HepG2 (cell line): ENCODE measurements around the gene CFAP46. TPM values are rescaled to one million over a fixed set of nuclear protein-coding genes. Genes with fewer than 3 reads are reported as not detected.

Experiments used
- ATAC-seq: fragments of 200-7000 bp; cut with Tn5 transposase; 3 replicates; pipeline ENCODE4 v1.9.1; 2020; ENCODE audit warnings: mild to moderate bottlenecking, moderate library complexity
- BruUV-seq: library from RNA; stranded (reverse); fragments of 400-500 nt; replicated peaks from 2 replicates; lab custom pipeline; 2021; lab: Mats Ljungman, UMichigan
- CTCF ChIA-PET: fragments of 300-600 bp; formaldehyde crosslinking; extraction: SDS; loops from one replicate; lab custom pipeline; 2021; ENCODE audit warnings: low total read pairs, inconsistent platforms, low intra/inter-chr PET ratio; lab: Yijun Ruan, JAX
- POLR2A ChIA-PET: fragments of 350-600 bp; sonication (Branson Sonifier 250); formaldehyde crosslinking; loops from one replicate; lab custom pipeline; 2020; ENCODE audit warnings: antibody characterized with exemption, inconsistent platforms; lab: Yijun Ruan, JAX
- DNase-seq: peaks from one replicate; pipeline ENCODE4 v3.0.0-alpha.2; 2015; ENCODE audit warnings: low spot score
- FAIRE-seq: peaks from 3 replicates; lab custom pipeline; 2011; peaks lifted over from hg19 to GRCh38; lab: Jason Lieb, UNC
- H2AFZ ChIP-seq: one replicate; pipeline ENCODE4 v1.6.1; 2011; ENCODE audit warnings: low read length, inconsistent platforms
- H3K27ac ChIP-seq: fragments of 300-600 bp; 3 replicates; pipeline ENCODE4 v1.8.0; 2011; ENCODE audit warnings: mixed run types, mild to moderate bottlenecking, mixed read lengths, low read length, inconsistent platforms; ENCODE audit not compliant: insufficient read depth; ENCODE audit errors: extremely low read length
- H3K27me3 ChIP-seq, 2 experiments: fragments of 200-600 bp in 1 of 2; 2 replicates in 1 of 2; 3 replicates in 1 of 2; pipeline versions ENCODE4 v1.6.0 to v1.8.0; 2011; ENCODE audit warnings: low read length in 2 of 2, mild to moderate bottlenecking in 2 of 2, moderate library complexity in 2 of 2, inconsistent platforms in 1 of 2; ENCODE audit not compliant: insufficient read depth in 2 of 2, control insufficient read depth in 1 of 2
- H3K36me3 ChIP-seq, 2 experiments: fragments of 200-600 bp in 1 of 2; replicated peaks in 1 of 2; 2 replicates in 1 of 2; 3 replicates in 1 of 2; pipeline versions ENCODE4 v1.5.1 to v1.8.0; 2011; ENCODE audit warnings: low read length in 2 of 2, inconsistent platforms in 1 of 2; ENCODE audit not compliant: insufficient read depth in 2 of 2, control insufficient read depth in 1 of 2
- H3K4me1 ChIP-seq: 2 replicates; pipeline ENCODE4 v1.5.1; 2012; ENCODE audit warnings: low read length, inconsistent platforms; ENCODE audit not compliant: insufficient read depth
- H3K4me2 ChIP-seq: 2 replicates; pipeline ENCODE4 v1.6.0; 2011; ENCODE audit warnings: low read depth, low read length, inconsistent platforms
- H3K4me3 ChIP-seq, 3 experiments: fragments of 200-600 bp in 1 of 3; sonication (generic), shearing (Covaris generic) in 1 of 3; replicated peaks in 1 of 3; 2 replicates each; pipeline ENCODE4 v1.5.1; 2011 to 2016; ENCODE audit warnings: low read length in 3 of 3, inconsistent platforms in 2 of 3, low read depth in 2 of 3, mild to moderate bottlenecking in 2 of 3, control low read depth in 1 of 3, mixed read lengths in 1 of 3; ENCODE audit not compliant: insufficient read depth in 1 of 3
- H3K79me2 ChIP-seq: one replicate; pipeline ENCODE4 v1.6.1; 2011; ENCODE audit warnings: low read length, inconsistent platforms; ENCODE audit not compliant: insufficient read depth
- H3K9ac ChIP-seq: 2 replicates; pipeline ENCODE4 v1.6.0; 2011; ENCODE audit warnings: mild to moderate bottlenecking, low read depth, low read length, inconsistent platforms; ENCODE audit not compliant: insufficient read depth
- H3K9me3 ChIP-seq: 2 replicates; pipeline ENCODE4 v1.5.1; 2012; ENCODE audit warnings: mild to moderate bottlenecking, low read length
- H4K20me1 ChIP-seq: 2 replicates; pipeline ENCODE4 v1.6.0; 2011; ENCODE audit warnings: inconsistent platforms, mild to moderate bottlenecking, low read length, moderate library complexity; ENCODE audit not compliant: insufficient read depth
- AKNA ChIP-seq: sonication (generic); formaldehyde crosslinking; IDR thresholded peaks from 2 replicates; pipeline ENCODE4 v1.4.0; 2020; ENCODE audit warnings: missing genetic modification reagents, borderline replicate concordance
- BCLAF1 ChIP-seq: fragments of 450-650 bp; IDR thresholded peaks from 2 replicates; pipeline ENCODE4 v1.6.1; 2017; ENCODE audit warnings: mild to moderate bottlenecking
- FOXP1 ChIP-seq, 2 experiments: fragments of 450-650 bp in 1 of 2; IDR thresholded peaks; 2 replicates each; pipeline ENCODE4 v1.6.1; 2017 to 2018; ENCODE audit warnings: antibody characterized with exemption in 1 of 2
- HDAC1 ChIP-seq: sonication (generic); formaldehyde crosslinking; IDR thresholded peaks from 2 replicates; pipeline ENCODE4 v1.5.1; 2020; ENCODE audit warnings: mild to moderate bottlenecking, missing genetic modification reagents
- HNRNPK ChIP-seq: fragments of 200-400 bp; formaldehyde crosslinking; IDR thresholded peaks from 2 replicates; pipeline ENCODE4 v1.6.1; 2018; ENCODE audit warnings: low read length, low read depth, moderate library complexity, mild to moderate bottlenecking; ENCODE audit not compliant: poor library complexity, severe bottlenecking
- KLF6 ChIP-seq: IDR thresholded peaks from 2 replicates; pipeline ENCODE4 v1.8.0; 2016; ENCODE audit warnings: missing biosample characterization, missing genetic modification reagents
- MIER2 ChIP-seq: IDR thresholded peaks from 2 replicates; pipeline ENCODE4 v1.6.1; 2016; ENCODE audit warnings: missing biosample characterization, missing genetic modification reagents
- SMARCC2 ChIP-seq: fragments of 450-650 bp; IDR thresholded peaks from 2 replicates; pipeline ENCODE4 v1.6.1; 2017; ENCODE audit warnings: antibody characterized with exemption, mild to moderate bottlenecking
- TBP ChIP-seq: sonication (generic); formaldehyde crosslinking; IDR thresholded peaks from 2 replicates; pipeline ENCODE4 v1.5.0; 2020; ENCODE audit warnings: missing genetic modification reagents
- ZFP37 ChIP-seq: sonication (generic); formaldehyde crosslinking; IDR thresholded peaks from 2 replicates; pipeline ENCODE4 v1.4.0; 2020; ENCODE audit warnings: missing genetic modification reagents, borderline replicate concordance
- ZNF282 ChIP-seq: fragments of 450-650 bp; IDR thresholded peaks from 2 replicates; pipeline ENCODE4 v1.6.1; 2018; ENCODE audit not compliant: partially characterized antibody
- ZNF543 ChIP-seq: sonication (generic); formaldehyde crosslinking; IDR thresholded peaks from 2 replicates; pipeline ENCODE4 v1.4.0; 2020; ENCODE audit warnings: mild to moderate bottlenecking, missing genetic modification reagents
- ZNF761 ChIP-seq: sonication (generic); formaldehyde crosslinking; conservative IDR thresholded peaks from 2 replicates; pipeline ENCODE4 v1.4.0; 2020; ENCODE audit warnings: mild to moderate bottlenecking, missing genetic modification reagents
- WGBS: methylation state at CpG from one replicate; pipeline ENCODE4 v1.1.6; 2017; ENCODE audit warnings: low lambda C conversion rate; 5-methylcytosine and 5-hydroxymethylcytosine counted together
- in situ Hi-C: cut with HindIII; loops from 2 replicates; pipeline ENCODE4 v1.10.0; 2017; ENCODE audit warnings: low pct_unique_long_range_greater_than_20kb; ENCODE audit not compliant: extremely low pct_ligation_motif_present
- intact Hi-C: fragments of 100-400 bp; cut with micrococcal nuclease; formaldehyde crosslinking; loops from one replicate; pipeline ENCODE4 v1.10.0; 2022; ENCODE audit not compliant: unreplicated experiment
- polyA plus RNA-seq, 8 experiments: library from polyadenylated mRNA; depleted of rRNA in 3 of 8; stranded (reverse) in 7 of 8; unstranded in 1 of 8; fragments of >200 nt; fragmentation: Illumina TruSeq in 4 of 8; extraction: Trizol in 4 of 8; gene quantifications; 2 replicates each; pipeline versions ENCODE4 v1.2.1 to v1.2.3, GENCODE V29; 2011 to 2016; ENCODE audit warnings: low read depth in 4 of 8, missing spikeins in 1 of 8, mixed read lengths in 1 of 8; ENCODE audit not compliant: insufficient read depth in 1 of 8
- total RNA-seq, 5 experiments: library from RNA; depleted of rRNA; stranded (reverse); fragments of >200 nt; fragmentation: Illumina TruSeq; extraction: Trizol; gene quantifications; 2 replicates each; pipeline ENCODE4 v1.2.3, GENCODE V29; 2016; ENCODE audit warnings: low read depth in 1 of 5
- TF ChIP-seq, protein P1 (sequence below): sonication (generic); formaldehyde crosslinking; IDR thresholded peaks from 2 replicates; pipeline ENCODE4 v1.5.0; 2020; ENCODE audit warnings: mild to moderate bottlenecking, missing genetic modification reagents

CFAP46 gene
- total and polyA plus RNA-seq, 2 of the 13 experiments (the other 11 are each of a cell fraction or from before 2014, with no cell fraction given), result 0.24 to 0.84 TPM

- intact Hi-C loops, result loop anchor here (5.0 kb wide), 1 partner anchor 187 kb away; no protein-coding TSS in a partner anchor
- no peak for ATAC-seq
- TF ChIP-seq FOXP1 (IDR thresholded peaks at IDR 0.05), result no peak
- no peak for TF ChIP-seq FOXP1 (CRISPR knock-in tag; IDR thresholded peaks at IDR 0.05)
- TF ChIP-seq ZNF543 (CRISPR knock-in tag), result no peak
- TF ChIP-seq, protein P1, sequence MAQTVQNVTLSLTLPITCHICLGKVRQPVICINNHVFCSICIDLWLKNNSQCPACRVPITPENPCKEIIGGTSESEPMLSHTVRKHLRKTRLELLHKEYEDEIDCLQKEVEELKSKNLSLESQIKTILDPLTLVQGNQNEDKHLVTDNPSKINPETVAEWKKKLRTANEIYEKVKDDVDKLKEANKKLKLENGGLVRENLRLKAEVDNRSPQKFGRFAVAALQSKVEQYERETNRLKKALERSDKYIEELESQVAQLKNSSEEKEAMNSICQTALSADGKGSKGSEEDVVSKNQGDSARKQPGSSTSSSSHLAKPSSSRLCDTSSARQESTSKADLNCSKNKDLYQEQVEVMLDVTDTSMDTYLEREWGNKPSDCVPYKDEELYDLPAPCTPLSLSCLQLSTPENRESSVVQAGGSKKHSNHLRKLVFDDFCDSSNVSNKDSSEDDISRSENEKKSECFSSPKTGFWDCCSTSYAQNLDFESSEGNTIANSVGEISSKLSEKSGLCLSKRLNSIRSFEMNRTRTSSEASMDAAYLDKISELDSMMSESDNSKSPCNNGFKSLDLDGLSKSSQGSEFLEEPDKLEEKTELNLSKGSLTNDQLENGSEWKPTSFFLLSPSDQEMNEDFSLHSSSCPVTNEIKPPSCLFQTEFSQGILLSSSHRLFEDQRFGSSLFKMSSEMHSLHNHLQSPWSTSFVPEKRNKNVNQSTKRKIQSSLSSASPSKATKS (CRISPR knock-in tag), result no peak
- TF ChIP-seq MIER2 (CRISPR knock-in tag), result no peak
- no peak for TF ChIP-seq KLF6 (CRISPR knock-in tag)
- no peak for TF ChIP-seq BCLAF1
- TF ChIP-seq AKNA, result no peak
- no peak for TF ChIP-seq ZNF761 (CRISPR knock-in tag)
- TF ChIP-seq TBP (CRISPR knock-in tag), result no peak
- TF ChIP-seq HDAC1 (CRISPR knock-in tag), result no peak
- no peak for TF ChIP-seq ZNF282
- no peak for TF ChIP-seq HNRNPK
- TF ChIP-seq SMARCC2, result no peak
- TF ChIP-seq ZFP37, result no peak
These were observed 7.4 kb downstream of the CFAP46 start for GRCh38 chr10:132934953-132935352.

More at GRCh38 chr10:132934953-132935352, 7.4 kb downstream of the CFAP46 start:
- in situ Hi-C loops, result no loop called here
- H3K4me3 ChIP-seq, result no peak overlapping the region
- no peaks in the 10 kb centered on the region for H4K20me1 ChIP-seq
- no TSS peak for BruUV-seq
- no peak overlapping the region for H2AFZ ChIP-seq
- ChIA-PET POLR2A (no interaction called here), CTCF (no interaction called here)
- DNase-seq, result no peak
- H3K79me2 ChIP-seq, result no peaks in the 10 kb centered on the region
- peaks cover 5 to 26% of the 10 kb centered on the region in 2 experiments; a peak in 2 of 5 replicates for H3K27me3 ChIP-seq
- no peak overlapping the region for H3K27ac ChIP-seq
- H3K36me3 ChIP-seq, result no peaks in the 10 kb centered on the region
- WGBS, result 9% methylated on average over 6 of the region's 6 CpGs
- no peaks in the 10 kb centered on the region for H3K9me3 ChIP-seq
- H3K9ac ChIP-seq, result no peak overlapping the region
- H3K4me2 ChIP-seq, result no peak overlapping the region
- H3K4me1 ChIP-seq, result no peaks in the 10 kb centered on the region
- FAIRE-seq, result no peak
